HG02678 (cell line): ENCODE results near the gene HLA-E.
"Not testable (repeated sequence)": the region's sequence is repeated elsewhere in the genome, so short reads cannot be mapped to it uniquely, and the experiment has no call there.

Experiments
- ATAC-seq: cut with Tn5 transposase; IDR thresholded peaks from one replicate; pipeline ENCODE4 v1.9.1; 2021; ENCODE audit warnings: mild to moderate bottlenecking, moderate library complexity; ENCODE audit not compliant: unreplicated experiment

HLA-E gene

DNA sequence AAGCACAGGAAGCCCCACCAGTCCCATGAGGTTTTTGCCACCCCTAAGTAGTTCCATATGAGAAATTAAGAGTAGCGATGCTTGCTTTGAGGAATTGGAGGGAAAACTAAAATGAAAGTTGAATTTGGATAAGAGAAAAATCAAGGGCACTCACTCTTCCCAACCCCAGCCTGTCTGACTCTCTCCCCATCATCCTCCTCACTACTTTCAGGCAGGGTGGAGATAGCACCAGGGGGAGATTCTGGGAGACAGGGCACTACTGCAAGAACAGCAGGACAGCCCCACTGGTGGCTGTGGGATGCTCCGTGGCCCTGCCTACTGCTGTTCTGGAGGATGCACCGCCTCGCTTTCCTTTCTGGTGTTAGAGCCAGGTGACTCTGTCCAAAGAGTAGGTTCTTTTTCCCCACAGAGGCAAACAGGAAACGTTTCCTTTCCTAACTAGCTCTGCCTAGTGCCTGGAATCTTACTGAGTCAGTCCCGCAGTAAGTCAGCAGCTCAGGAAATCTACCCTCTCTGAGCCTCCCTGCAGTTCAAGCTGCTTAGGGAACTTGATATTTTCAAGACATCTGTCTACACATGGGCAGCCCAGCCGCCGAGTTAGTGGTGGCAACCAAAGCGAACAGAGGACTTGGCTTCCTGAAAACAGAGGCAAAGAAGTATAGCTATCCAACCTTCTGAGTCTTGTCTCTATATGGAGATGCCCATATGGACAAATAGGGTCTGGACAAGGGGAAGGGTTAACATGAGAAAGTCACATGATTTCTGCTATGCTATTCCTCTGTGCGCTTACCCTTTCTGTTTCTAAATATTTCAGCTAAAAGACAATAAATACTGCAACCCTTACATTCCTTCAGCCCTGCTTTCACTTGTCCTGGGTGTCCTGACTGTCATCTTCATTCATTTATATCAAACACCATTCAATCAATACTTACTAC lies 11.4 kb downstream of the HLA-E start:
- ATAC-seq = no peak

DNA sequence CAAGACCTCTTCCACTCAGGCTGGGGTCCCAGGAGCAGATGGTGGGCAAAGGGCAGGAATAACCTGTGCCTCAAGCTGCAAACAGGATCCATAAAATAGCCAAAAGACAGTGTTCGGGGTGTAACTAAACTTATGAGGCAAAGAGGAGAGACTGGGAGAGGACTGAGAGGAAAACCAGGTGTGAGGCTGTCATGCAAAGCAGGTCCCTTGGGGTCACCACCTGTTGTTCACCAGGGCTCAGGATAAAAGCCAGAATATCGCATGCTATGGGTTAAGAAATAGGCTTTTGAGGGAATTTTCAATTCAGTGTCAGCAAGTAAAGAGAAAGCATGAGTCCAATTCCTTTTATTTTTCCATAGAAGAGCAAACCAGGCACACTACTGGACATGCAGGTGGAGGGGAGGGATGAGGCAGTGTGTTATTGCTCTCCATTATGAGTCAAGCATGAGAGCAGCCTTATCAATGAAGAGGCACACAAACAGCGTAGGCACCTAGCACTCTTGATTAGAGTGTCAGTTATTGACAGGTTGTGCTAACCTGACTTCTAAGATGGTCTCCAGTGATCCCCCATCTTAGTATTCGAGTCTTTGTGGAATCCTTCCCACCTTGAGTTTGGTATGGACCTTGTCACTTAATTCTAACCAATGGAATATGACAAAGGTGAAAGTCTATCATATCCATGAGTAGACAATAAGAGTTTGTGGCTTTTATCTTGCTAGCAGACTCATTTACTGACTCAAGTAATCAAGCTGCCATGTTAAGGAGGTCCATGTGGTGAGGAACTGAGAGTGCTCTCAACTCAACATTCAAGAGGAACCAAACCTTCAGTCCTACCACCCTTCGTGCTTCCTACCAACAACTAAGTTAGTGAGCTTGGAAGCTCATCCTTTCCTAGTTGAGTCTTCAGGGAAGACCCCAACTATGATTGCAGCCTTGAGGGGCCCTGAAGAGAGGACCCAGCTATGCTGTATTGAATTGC lies 18.8 kb downstream of the HLA-E start:
- ATAC-seq = peak; percentile 35

GRCh38 chr6:30508890-30509736 lies 19.8 kb downstream of the HLA-E start:
- ATAC-seq = peak; percentile 56

GRCh38 chr6:30510419-30511168 lies 21.3 kb downstream of the HLA-E start:
- ATAC-seq = no peak

DNA sequence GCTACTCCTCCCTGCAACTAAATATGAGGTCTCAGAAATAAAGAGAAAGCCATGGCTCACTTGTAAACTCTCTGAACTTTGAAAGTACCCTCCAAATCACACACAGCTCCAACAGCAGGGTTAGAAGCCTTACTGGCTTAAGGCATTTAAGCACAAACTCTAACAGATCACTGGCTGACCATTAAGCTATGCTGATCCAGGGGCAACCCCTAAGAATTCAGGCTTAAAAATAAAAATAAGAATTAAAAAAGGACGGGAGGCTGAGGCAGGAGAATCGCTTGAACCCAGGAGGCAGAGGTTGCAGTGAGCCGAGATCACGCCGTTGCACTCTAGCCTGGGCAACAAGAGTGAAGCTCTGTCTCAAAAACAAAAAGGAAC lies 21.8 kb downstream of the HLA-E start:
- no peak for ATAC-seq

DNA sequence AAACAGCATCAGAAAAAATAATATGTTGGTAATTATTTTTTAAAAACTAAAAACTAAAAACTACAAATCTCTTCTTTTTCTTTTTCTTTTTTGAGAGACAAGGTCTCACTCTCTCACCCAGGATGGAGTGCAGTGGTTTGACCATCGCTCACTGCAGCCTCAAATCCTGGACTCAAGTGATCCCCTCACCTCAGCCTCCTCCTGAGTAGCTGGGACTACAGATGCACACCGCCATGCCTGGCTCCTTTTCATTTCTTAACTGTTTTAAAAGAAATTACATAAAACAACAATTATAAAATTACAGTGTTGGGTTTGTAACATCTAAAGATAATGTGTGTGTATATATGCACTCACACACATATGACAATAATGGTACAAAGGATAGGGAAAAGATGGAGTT lies 24.1 kb downstream of the HLA-E start:
- ATAC-seq = no peak

DNA sequence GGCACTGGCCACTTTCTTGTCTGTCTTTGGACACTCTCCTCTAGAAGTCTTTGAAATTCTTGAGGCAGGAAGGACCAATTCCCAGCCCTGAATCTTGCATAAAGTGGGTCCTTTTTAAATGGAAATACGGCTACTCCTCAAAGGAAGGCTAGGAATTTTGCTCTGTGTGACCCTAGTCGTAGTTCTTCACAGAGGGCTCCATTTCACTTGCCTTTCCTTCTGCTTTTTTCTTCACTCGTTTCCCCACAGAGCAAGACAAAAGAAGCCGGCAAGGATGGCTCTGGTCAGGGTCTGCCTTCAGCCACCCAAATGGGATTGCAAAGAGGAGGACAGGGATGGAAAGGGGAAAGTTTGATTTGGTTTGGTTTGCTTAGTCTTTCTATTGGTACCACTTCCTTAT lies 25.8 kb downstream of the HLA-E start:
- ATAC-seq = no peak

DNA sequence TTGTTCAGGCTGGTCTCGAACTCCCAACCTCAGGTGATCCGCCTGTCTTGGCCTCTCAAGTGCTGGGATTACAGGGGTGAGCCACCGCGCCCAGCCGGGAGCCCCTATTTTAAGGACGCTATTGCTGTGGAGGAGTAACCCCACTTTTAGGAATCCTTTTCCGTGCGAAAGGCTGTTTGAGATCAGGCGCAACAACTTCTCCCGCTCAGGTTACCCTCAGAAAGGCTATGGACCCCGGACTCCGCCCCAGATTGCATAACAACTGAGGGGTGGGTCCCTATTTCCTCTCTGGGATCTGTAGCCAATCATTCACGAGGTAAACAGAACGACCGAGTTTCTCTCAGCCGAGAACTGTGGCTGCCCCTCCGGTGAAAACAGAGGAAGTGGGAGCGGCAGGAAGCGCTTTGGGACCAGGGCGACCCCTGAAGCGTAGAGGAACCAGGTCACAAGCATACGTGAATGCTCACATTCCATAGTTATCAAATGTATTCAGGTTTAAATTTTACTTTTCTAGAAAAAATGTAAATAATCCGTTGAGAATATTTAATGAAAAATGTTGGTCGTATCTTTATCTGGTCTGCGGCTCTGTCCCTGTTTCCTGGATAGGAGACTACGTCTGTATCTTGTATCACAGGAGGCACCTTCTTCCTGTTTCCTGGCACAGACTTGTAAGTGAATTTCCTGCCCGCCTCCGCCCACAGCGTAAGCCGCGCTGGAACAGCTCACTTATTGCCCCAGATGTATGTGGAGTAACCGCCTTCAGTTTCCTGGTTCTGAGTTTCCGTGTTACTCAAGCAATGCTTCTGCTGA lies 26.8 kb downstream of the HLA-E start:
- peak; percentile 76 for ATAC-seq

- ATAC-seq = not testable (repeated sequence)
These were observed 27.4 kb downstream of the HLA-E start for GRCh38 chr6:30516754-30517076.

DNA sequence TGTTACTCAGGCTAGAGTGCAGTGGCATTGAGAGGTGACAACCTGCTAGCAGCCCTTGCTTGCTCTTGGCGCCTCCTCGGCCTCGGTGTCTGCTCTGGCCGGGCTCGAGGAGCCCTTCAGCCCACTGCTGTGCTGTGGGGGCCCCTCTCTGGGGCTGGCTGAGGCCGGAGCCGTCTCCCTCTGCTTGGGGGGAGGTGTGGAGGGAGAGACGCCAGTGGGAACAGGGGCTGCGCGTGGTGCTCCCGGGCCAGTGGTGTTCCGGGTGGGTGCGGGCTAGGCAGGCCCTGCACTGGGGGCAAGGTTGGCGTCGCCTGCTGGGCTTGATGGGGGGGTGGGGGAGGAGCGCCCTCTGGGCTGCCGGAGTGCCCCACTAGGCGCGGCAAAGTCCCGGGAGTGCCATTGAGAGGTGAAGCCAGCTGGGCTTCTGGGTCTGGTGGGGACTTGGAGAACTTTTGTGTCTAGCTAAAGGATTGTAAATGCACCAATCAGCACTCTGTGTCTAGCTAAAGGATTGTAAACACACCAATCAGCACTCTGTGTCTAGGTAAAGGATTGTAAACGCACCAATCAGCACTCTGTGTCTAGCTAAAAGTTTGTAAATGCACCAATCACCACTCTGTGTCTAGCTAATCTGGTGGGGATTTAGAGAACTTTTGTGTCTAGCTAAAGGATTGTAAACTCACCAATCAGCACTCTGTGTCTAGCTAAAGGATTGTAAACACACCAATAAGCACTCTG lies 28.6 kb downstream of the HLA-E start:
- ATAC-seq = not testable (repeated sequence)

GRCh38 chr6:30518505-30519145 lies 29.3 kb downstream of the HLA-E start:
- not testable (repeated sequence) for ATAC-seq

- no peak for ATAC-seq
These were observed 31.2 kb downstream of the HLA-E start for GRCh38 chr6:30520522-30520921.

DNA sequence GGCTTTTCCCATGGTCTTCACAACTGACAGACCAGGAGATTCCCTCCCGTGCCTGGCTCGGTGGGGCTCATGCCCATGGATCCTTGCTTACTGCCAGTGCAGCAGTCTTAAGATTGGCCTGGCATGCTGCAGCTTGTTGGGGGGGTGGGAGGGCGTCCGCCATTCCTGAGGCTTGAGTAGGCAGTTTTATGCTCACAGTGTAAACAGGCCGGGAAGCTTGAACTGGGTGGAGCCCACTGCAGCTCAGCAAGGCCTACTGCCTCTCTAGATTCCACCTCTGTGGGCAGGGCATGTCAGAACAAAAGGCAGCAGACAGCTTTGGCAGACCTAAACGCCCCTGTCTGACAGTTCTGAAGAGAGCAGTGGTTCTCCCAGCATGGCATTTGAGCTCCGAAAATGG lies 31.8 kb downstream of the HLA-E start:
- not testable (repeated sequence) for ATAC-seq

DNA sequence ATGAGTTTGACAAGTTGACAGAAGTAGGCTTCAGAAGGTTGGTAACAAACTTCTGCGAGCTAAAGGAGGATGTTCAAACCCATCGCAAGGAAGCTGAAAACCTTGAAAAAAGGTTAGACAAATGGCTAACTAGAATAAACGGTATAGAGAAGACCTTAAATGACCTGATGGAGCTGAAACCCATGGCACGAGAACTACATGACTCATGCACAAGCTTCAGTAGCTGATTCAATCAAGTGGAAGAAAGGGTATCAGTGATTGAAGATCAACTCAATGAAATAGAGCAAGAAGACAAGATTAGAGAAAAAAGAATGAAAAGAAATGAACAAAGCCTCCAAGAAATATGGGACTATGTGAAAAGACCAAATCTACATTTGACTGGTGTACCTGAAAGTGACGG lies 32.6 kb downstream of the HLA-E start:
- ATAC-seq = not testable (repeated sequence)

DNA sequence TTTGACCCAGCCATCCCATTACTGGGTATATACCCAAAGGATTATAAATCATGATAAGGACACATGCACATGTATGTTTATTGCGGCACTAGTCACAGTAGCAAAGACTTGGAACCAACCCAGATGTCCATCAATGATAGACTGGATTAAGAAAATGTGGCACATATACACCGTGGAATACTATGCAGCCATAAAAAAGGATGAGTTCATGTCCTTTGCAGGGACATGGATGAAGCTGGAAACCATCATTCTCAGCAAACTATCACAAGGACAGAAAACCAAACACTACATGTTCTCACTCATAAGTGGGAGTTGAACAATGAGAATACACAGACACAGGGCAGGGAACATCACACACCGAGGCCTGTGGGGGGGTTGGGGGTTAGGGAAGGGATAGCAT lies 37.1 kb downstream of the HLA-E start:
- not testable (repeated sequence) for ATAC-seq

DNA sequence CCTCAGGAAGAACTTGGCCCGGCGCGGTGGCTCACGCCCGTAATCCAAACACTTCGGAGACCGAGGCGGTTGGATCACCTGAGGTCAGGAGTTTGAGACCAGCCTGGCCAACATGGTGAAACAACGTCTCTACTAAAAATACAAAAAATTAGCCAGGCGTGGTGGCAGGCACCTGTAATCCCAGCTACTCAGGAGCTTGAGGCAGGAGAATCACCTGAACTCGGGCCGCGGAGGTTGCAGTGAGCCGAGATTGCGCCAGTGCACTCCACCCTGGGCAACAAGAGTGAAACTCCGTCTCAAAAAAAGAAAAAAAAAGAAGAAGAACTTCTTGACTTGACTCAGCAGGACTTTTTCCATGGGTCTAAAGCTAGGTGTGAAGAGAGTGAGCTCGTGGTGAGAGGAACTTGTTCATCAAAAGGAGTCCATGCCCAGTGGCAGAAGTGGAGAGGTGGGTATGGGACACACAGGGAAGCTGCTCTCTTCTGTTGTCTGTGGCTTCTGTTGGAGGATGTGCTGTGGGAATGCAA lies 40.1 kb downstream of the HLA-E start:
- not testable (repeated sequence) for ATAC-seq

DNA sequence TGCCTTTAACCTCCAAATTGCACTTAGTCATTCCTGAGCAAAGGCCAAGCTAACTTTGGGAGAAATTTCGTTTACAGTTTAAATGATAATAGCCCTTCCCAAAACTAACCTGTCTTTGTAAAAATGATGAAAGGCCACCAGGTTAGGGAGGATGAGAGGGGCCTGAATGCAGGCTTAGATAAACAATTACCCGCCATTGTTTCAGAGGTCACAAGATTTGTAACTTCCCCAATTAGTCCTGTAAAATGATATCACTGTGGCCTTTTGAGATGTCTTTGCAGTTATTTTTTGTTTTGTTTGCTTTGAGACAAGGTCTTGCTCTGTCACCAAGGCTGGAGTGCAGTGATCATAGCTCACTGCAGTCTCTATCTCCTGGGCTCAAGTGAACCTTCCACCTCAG lies 40.7 kb downstream of the HLA-E start:
- ATAC-seq = no peak
